Measurements from ENCODE around the gene SRPX. TPM values are rescaled to one million over a fixed set of nuclear protein-coding genes. Genes with fewer than 3 reads are reported as not detected.

The SRPX gene
- total RNA-seq, 2 experiments from 2014 or later = not detected

- no peak for DNase-seq (ENCODE audit: low spot score)
- Histone ChIP-seq H4K20me1 (ENCODE audit: insufficient read depth, low read length) (no peaks in the 10 kb centered on the region), H3K79me2 (ENCODE audit: insufficient read depth, low read depth, low read length) (no peaks in the 10 kb centered on the region), H2AFZ (ENCODE audit: low read length) (0 out of 2 replicates have a peak overlapping the region, but pooled peaks have one; percentile 36), H3K27ac (ENCODE audit: low read depth, low read length, poor library complexity, severe bottlenecking) (no peak overlapping the region), H3K4me1 (ENCODE audit: insufficient read depth, low read length, poor library complexity, severe bottlenecking) (peaks cover 35% of the 10 kb centered on the region), H3K36me3 (ENCODE audit: insufficient read depth, low read length) (no peaks in the 10 kb centered on the region; the same call in 1 of the 2 replicates), H3K9me3 (ENCODE audit: low read length) (no peaks in the 10 kb centered on the region), H3K4me2 (ENCODE audit: low read length) (no peak overlapping the region), H3K4me3 (ENCODE audit: low read depth, low read length, poor library complexity, severe bottlenecking) (no peak overlapping the region), H3K9me2 (ENCODE audit: insufficient read depth, low read length) (no peaks in the 10 kb centered on the region)
- intact Hi-C loops (cut with micrococcal nuclease; ENCODE audit: unreplicated experiment) = no loop called here
- no TSS peak for BruUV-seq (replicated peaks)
- ChIA-PET CTCF (ENCODE audit: unreplicated experiment) (no interaction called here), POLR2A (no interaction called here)
- TF ChIP-seq EZH2phosphoT487 (IDR thresholded peaks at IDR 0.05; ENCODE audit: borderline replicate concordance, low read depth, low read length) (no peak), CTCF (conservative IDR thresholded peaks at IDR 0.05; ENCODE audit: low read length) (no peak)
Observed at GRCh38 chrX:38106991-38107655, 113.5 kb downstream of the SRPX start.

DNA sequence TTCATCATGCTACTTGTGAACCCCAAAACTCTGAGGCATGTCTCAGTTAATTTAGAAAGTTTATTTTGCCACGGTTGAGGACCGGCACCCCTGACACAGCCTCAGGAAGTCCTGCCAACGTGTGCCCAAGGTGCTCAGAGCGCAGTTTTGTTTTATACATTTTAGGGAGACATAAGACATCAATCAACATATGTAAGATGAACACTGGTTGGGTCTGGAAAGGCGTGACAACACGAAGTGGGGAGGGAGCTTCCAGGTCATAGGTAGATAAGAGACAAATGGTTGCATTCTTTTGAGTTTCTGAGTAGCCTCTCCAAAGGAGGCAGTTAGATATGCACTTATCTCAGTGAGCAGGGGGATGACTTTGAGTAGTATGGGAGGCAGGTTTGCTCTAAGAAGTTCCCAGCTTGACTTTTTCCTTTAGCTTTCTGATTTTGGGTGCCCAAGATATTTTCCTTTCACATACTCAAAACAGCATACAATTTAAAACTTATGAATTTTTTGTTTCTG lies 115.4 kb downstream of the SRPX start:
- H3K27ac ChIP-seq (ENCODE audit: low read depth, low read length, poor library complexity, severe bottlenecking) = no peak overlapping the region
- ChIA-PET POLR2A (no interaction called here), CTCF (ENCODE audit: unreplicated experiment) (no interaction called here)
- no peak overlapping the region for H3K4me2 ChIP-seq (ENCODE audit: low read length)
- H4K20me1 ChIP-seq (ENCODE audit: insufficient read depth, low read length) = no peaks in the 10 kb centered on the region
- no peak overlapping the region for H2AFZ ChIP-seq (ENCODE audit: low read length)
- H3K9me2 ChIP-seq (ENCODE audit: insufficient read depth, low read length) = no peaks in the 10 kb centered on the region
- no peaks in the 10 kb centered on the region; the same call in 1 of the 2 replicates for H3K36me3 ChIP-seq (ENCODE audit: insufficient read depth, low read length)
- no peak for DNase-seq (ENCODE audit: low spot score)
- no peaks in the 10 kb centered on the region for H3K79me2 ChIP-seq (ENCODE audit: insufficient read depth, low read depth, low read length)
- TF ChIP-seq CTCF (conservative IDR thresholded peaks at IDR 0.05; ENCODE audit: low read length) = no peak
- TF ChIP-seq EZH2phosphoT487 (IDR thresholded peaks at IDR 0.05; ENCODE audit: borderline replicate concordance, low read depth, low read length) = no peak
- no peak overlapping the region for H3K4me3 ChIP-seq (ENCODE audit: low read depth, low read length, poor library complexity, severe bottlenecking)
- no peaks in the 10 kb centered on the region for H3K9me3 ChIP-seq (ENCODE audit: low read length)
- no TSS peak for BruUV-seq (replicated peaks)
- peaks cover 35% of the 10 kb centered on the region for H3K4me1 ChIP-seq (ENCODE audit: insufficient read depth, low read length, poor library complexity, severe bottlenecking)
- intact Hi-C loops (cut with micrococcal nuclease; ENCODE audit: unreplicated experiment) = no loop called here
